Uterus (tissue), 4 donors: Measurements from ENCODE around the gene SCRT2. TPM values are rescaled to one million over a fixed set of nuclear protein-coding genes. Genes with fewer than 3 reads are reported as not detected.

Experiments used
- DNase-seq, 2 donors: peaks; one replicate each; pipeline ENCODE4 v3.0.0-alpha.2; 2019 to 2020
- H3K27ac ChIP-seq, 2 donors: fragments of 200-600 bp; sonication (generic); 1 replicate in 1 of 2; 2 replicates in 1 of 2; pipeline ENCODE4 v1.5.1; 2016 to 2018
- H3K27me3 ChIP-seq, 2 donors: fragments of 200-600 bp; sonication (generic); one replicate each; pipeline ENCODE4 v1.5.1; 2018 to 2019; ENCODE audit warnings: control low read depth in 1 of 2
- H3K36me3 ChIP-seq, 2 donors: fragments of 200-600 bp; sonication (generic); one replicate each; pipeline ENCODE4 v1.5.1; 2019; ENCODE audit warnings: control low read depth in 1 of 2
- H3K4me1 ChIP-seq, 2 donors: fragments of 200-600 bp; sonication (generic); one replicate each; pipeline ENCODE4 v1.5.1; 2018 to 2019; ENCODE audit warnings: control low read depth in 1 of 2
- H3K4me3 ChIP-seq, 2 donors: fragments of 200-600 bp; sonication (generic); 1 replicate in 1 of 2; 2 replicates in 1 of 2; pipeline ENCODE4 v1.5.1; 2018 to 2019; ENCODE audit warnings: mild to moderate bottlenecking in 1 of 2
- H3K9me3 ChIP-seq, 2 donors: fragments of 200-600 bp; sonication (generic); one replicate each; pipeline ENCODE4 v1.5.1; 2019; ENCODE audit warnings: control low read depth in 1 of 2
- CTCF ChIP-seq, 4 experiments: fragments of 200-600 bp in 2 of 4; fragments of 450-650 bp in 2 of 4; sonication (generic) in 2 of 4; IDR thresholded peaks; one replicate each; pipeline ENCODE4 v1.5.1; 2016 to 2019; ENCODE audit warnings: antibody characterized with exemption in 4 of 4, mild to moderate bottlenecking in 2 of 4, moderate library complexity in 1 of 4
- POLR2A ChIP-seq, 2 donors: fragments of 450-650 bp; IDR thresholded peaks; one replicate each; pipeline ENCODE4 v1.6.1; 2016; ENCODE audit warnings: antibody characterized with exemption in 2 of 2, mild to moderate bottlenecking in 1 of 2, moderate library complexity in 1 of 2
- intact Hi-C: fragments of 100-400 bp; cut with DNase I; formaldehyde crosslinking; loops from one replicate; pipeline ENCODE4 v1.15.1; 2023; ENCODE audit warnings: low total_unique reads
- total RNA-seq, 4 donors: library from RNA; depleted of rRNA in 3 of 4; stranded (reverse); fragments of >200 nt in 3 of 4; gene quantifications; one replicate each; pipeline versions ENCODE4 v1.1.0 to v1.2.4, GENCODE V29; 2014 to 2023
- donor health status: DM: yes; HTN: yes; CAD: no.

SCRT2 gene
- total RNA-seq, 4 donors from 2014 or later: not detected

GRCh38 chr20:623021-623420, 52.6 kb downstream of the SCRT2 start:
- TF ChIP-seq CTCF (IDR thresholded peaks at IDR 0.05) (no peak), POLR2A (IDR thresholded peaks at IDR 0.05) (no peak)
- H3K27me3 ChIP-seq: no peaks in the 10 kb centered on the region
- H3K4me3 ChIP-seq: no peak overlapping the region
- intact Hi-C loops: no loop called here
- H3K9me3 ChIP-seq: no peaks in the 10 kb centered on the region
- no peak overlapping the region for H3K27ac ChIP-seq
- no peak for DNase-seq
- H3K36me3 ChIP-seq: no peaks in the 10 kb centered on the region
- H3K4me1 ChIP-seq: no peaks in the 10 kb centered on the region

- TF ChIP-seq POLR2A (IDR thresholded peaks at IDR 0.05): no peak
- TF ChIP-seq CTCF (IDR thresholded peaks at IDR 0.05): no peak
- H3K4me3 ChIP-seq: no peak overlapping the region
- no peaks in the 10 kb centered on the region for H3K27me3 ChIP-seq
- no peaks in the 10 kb centered on the region for H3K36me3 ChIP-seq
- no peak for DNase-seq
- intact Hi-C loops: no loop called here
- no peak overlapping the region for H3K27ac ChIP-seq
- no peaks in the 10 kb centered on the region for H3K9me3 ChIP-seq
- H3K4me1 ChIP-seq: no peaks in the 10 kb centered on the region
These were observed 53.4 kb downstream of the SCRT2 start for GRCh38 chr20:622161-622560.

- TF ChIP-seq POLR2A (IDR thresholded peaks at IDR 0.05) (no peak), CTCF (IDR thresholded peaks at IDR 0.05) (no peak)
- H3K4me1 ChIP-seq: no peaks in the 10 kb centered on the region
- intact Hi-C loops: no loop called here
- H3K9me3 ChIP-seq: no peaks in the 10 kb centered on the region
- H3K27ac ChIP-seq: no peak overlapping the region
- no peaks in the 10 kb centered on the region for H3K36me3 ChIP-seq
- no peak for DNase-seq
- H3K4me3 ChIP-seq: no peak overlapping the region
- no peaks in the 10 kb centered on the region for H3K27me3 ChIP-seq
These were observed 54.4 kb downstream of the SCRT2 start for GRCh38 chr20:621125-621756.

GRCh38 chr20:620246-620645, 55.4 kb downstream of the SCRT2 start:
- Histone ChIP-seq H3K9me3 (no peaks in the 10 kb centered on the region), H3K27me3 (no peaks in the 10 kb centered on the region), H3K36me3 (no peaks in the 10 kb centered on the region), H3K4me3 (no peak overlapping the region), H3K27ac (no peak overlapping the region), H3K4me1 (no peaks in the 10 kb centered on the region)
- DNase-seq: no peak
- TF ChIP-seq CTCF (IDR thresholded peaks at IDR 0.05) (no peak), POLR2A (IDR thresholded peaks at IDR 0.05) (no peak)
- intact Hi-C loops: no loop called here

GRCh38 chr20:618980-619379, 56.6 kb downstream of the SCRT2 start:
- no peak overlapping the region for H3K4me3 ChIP-seq

More at GRCh38 chr20:618980-619379, 56.6 kb downstream of the SCRT2 start:
- no peaks in the 10 kb centered on the region for H3K36me3 ChIP-seq
- no peak overlapping the region for H3K27ac ChIP-seq
- TF ChIP-seq POLR2A (IDR thresholded peaks at IDR 0.05) (no peak), CTCF (IDR thresholded peaks at IDR 0.05) (no peak)
- H3K4me1 ChIP-seq: no peaks in the 10 kb centered on the region
- no peaks in the 10 kb centered on the region for H3K27me3 ChIP-seq
- DNase-seq: no peak
- H3K9me3 ChIP-seq: no peaks in the 10 kb centered on the region
- intact Hi-C loops: no loop called here
